Glutamatergic neuron (in vitro differentiated cells): ENCODE data around the gene ADD3. TPM values are rescaled to one million over a fixed set of nuclear protein-coding genes. Genes with fewer than 3 reads are reported as not detected.

Experiments used
- DNase-seq: peaks from one replicate; pipeline ENCODE4 v3.0.0; 2022
- H3K27ac Mint-ChIP-seq: one replicate; pipeline ENCODE4 v1.8.0; 2020; ENCODE audit warnings: mild to moderate bottlenecking, mixed read lengths, inconsistent platforms; ENCODE audit not compliant: unreplicated experiment
- H3K27me3 Mint-ChIP-seq: one replicate; pipeline ENCODE4 v1.8.0; 2020; ENCODE audit warnings: mild to moderate bottlenecking, moderate library complexity, mixed read lengths, inconsistent platforms; ENCODE audit not compliant: unreplicated experiment
- H3K36me3 Mint-ChIP-seq: one replicate; pipeline ENCODE4 v1.8.0; 2020; ENCODE audit warnings: mild to moderate bottlenecking, mixed read lengths, inconsistent platforms; ENCODE audit not compliant: unreplicated experiment
- H3K4me1 Mint-ChIP-seq: one replicate; pipeline ENCODE4 v1.8.0; 2020; ENCODE audit warnings: mild to moderate bottlenecking, low read depth, mixed read lengths, inconsistent platforms; ENCODE audit not compliant: unreplicated experiment
- H3K4me3 Mint-ChIP-seq: one replicate; pipeline ENCODE4 v1.8.0; 2020; ENCODE audit warnings: mild to moderate bottlenecking, mixed read lengths, inconsistent platforms; ENCODE audit not compliant: unreplicated experiment
- H3K9me3 Mint-ChIP-seq: one replicate; pipeline ENCODE4 v1.8.0; 2020; ENCODE audit warnings: mild to moderate bottlenecking, moderate library complexity, mixed read lengths, inconsistent platforms; ENCODE audit not compliant: unreplicated experiment
- CTCF ChIP-seq: fragments of 200-600 bp; sonication (generic); IDR thresholded peaks from one replicate; pipeline ENCODE4 v1.5.0; 2021; ENCODE audit not compliant: partially characterized antibody, unreplicated experiment
- total RNA-seq: library from RNA; stranded (reverse); fragmentation: NEBNext Ultra II Directional; extraction: Animal tissue kit (Norgen Biotek cat#: 25700); gene quantifications from one replicate; pipeline ENCODE4 v1.2.1, GENCODE V29; 2021; ENCODE audit not compliant: unreplicated experiment

The ADD3 gene
- total RNA-seq, 1 donor from 2014 or later: 22.8 TPM

- no peak for TF ChIP-seq CTCF
- H3K36me3 Mint-ChIP-seq: no peaks in the 10 kb centered on the region
- peaks cover 8% of the 10 kb centered on the region for H3K4me1 Mint-ChIP-seq
- no peaks in the 10 kb centered on the region for H3K9me3 Mint-ChIP-seq
- DNase-seq: no peak
- peaks cover 5% of the 10 kb centered on the region for H3K27me3 Mint-ChIP-seq
- no peak overlapping the region for H3K27ac Mint-ChIP-seq
- H3K4me3 Mint-ChIP-seq: no peak overlapping the region
These were observed 12.8 kb upstream of the ADD3 start for GRCh38 chr10:109994711-109995577.

- DNase-seq: no peak
- H3K4me1 Mint-ChIP-seq: peaks cover 8% of the 10 kb centered on the region
- H3K36me3 Mint-ChIP-seq: no peaks in the 10 kb centered on the region
- no peaks in the 10 kb centered on the region for H3K9me3 Mint-ChIP-seq
- peaks cover 5% of the 10 kb centered on the region for H3K27me3 Mint-ChIP-seq
- H3K27ac Mint-ChIP-seq: no peak overlapping the region
- no peak for TF ChIP-seq CTCF
- H3K4me3 Mint-ChIP-seq: no peak overlapping the region
These were observed 12.2 kb upstream of the ADD3 start for GRCh38 chr10:109995595-109995994.

- no peak for TF ChIP-seq CTCF
- H3K4me1 Mint-ChIP-seq: peaks cover 8% of the 10 kb centered on the region
- no peak overlapping the region for H3K4me3 Mint-ChIP-seq
- H3K27me3 Mint-ChIP-seq: peaks cover 5% of the 10 kb centered on the region
- H3K9me3 Mint-ChIP-seq: no peaks in the 10 kb centered on the region
- no peaks in the 10 kb centered on the region for H3K36me3 Mint-ChIP-seq
- no peak for DNase-seq
- no peak overlapping the region for H3K27ac Mint-ChIP-seq
These were observed 11.6 kb upstream of the ADD3 start for GRCh38 chr10:109996225-109996624.

GRCh38 chr10:109996766-109997171, 11.0 kb upstream of the ADD3 start:
- Mint-ChIP-seq H3K27me3 (peaks cover 5% of the 10 kb centered on the region), H3K9me3 (no peaks in the 10 kb centered on the region), H3K36me3 (no peaks in the 10 kb centered on the region), H3K4me3 (no peak overlapping the region), H3K27ac (no peak overlapping the region), H3K4me1 (peaks cover 8% of the 10 kb centered on the region)
- TF ChIP-seq CTCF: no peak
- DNase-seq: no peak

- no peak for TF ChIP-seq CTCF
- no peak for DNase-seq
- H3K36me3 Mint-ChIP-seq: no peaks in the 10 kb centered on the region
- no peak overlapping the region for H3K27ac Mint-ChIP-seq
- H3K9me3 Mint-ChIP-seq: no peaks in the 10 kb centered on the region
- peaks cover 5% of the 10 kb centered on the region for H3K27me3 Mint-ChIP-seq
- H3K4me3 Mint-ChIP-seq: no peak overlapping the region
- H3K4me1 Mint-ChIP-seq: peaks cover 8% of the 10 kb centered on the region
These were observed 10.6 kb upstream of the ADD3 start for GRCh38 chr10:109997233-109997632.
